GM19455 (cell line): Measurements from ENCODE around the gene CYB5R4.
A peak's percentile ranks its signal among the peaks of the same experiment; 100 is the strongest.
"Not testable (repeated sequence)": the region's sequence is repeated elsewhere in the genome, so short reads cannot be mapped to it uniquely, and the experiment has no call there.

ENCODE experiments used
- ATAC-seq: cut with Tn5 transposase; IDR thresholded peaks from one replicate; pipeline ENCODE4 v1.9.1; 2021; ENCODE audit not compliant: unreplicated experiment

The CYB5R4 gene

DNA sequence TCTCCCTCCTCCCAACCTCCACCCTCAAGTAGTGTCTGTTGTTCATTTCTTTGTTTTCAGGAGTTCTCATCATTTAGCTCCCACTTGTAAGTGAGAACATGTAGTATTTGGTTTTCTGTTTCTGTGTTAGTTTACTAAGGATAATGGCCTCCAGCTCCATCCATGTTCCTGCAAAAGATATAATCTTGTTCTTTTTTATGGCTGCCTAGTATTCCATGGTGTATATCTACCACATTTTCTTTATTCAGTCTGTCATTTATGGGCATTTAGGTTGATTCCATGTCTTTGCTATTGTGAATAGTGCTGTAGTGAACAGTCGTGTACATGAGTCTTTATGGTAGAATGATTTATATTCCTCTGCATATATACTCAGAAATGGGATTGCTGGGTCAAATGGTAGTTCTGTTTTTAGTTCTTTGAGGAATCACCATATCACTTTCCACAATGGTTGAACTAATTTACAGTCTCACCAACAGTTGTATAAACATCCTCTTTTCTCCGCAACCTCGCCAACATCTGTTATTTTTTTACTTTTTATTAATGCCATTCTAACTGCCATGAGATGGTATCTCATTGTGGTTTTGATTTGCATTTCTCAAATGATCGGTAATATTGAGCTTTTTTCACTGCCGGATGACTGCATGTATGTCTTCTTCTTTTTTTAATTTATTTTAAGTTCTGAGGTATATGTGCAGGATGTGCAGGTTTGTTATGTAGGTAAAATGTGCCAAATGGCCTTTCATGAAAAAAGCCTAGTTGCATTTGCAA lies 48.3 kb downstream of the CYB5R4 start:
- not testable (repeated sequence) for ATAC-seq

GRCh38 chr6:83908813-83909212 lies 49.3 kb downstream of the CYB5R4 start:
- no peak for ATAC-seq

DNA sequence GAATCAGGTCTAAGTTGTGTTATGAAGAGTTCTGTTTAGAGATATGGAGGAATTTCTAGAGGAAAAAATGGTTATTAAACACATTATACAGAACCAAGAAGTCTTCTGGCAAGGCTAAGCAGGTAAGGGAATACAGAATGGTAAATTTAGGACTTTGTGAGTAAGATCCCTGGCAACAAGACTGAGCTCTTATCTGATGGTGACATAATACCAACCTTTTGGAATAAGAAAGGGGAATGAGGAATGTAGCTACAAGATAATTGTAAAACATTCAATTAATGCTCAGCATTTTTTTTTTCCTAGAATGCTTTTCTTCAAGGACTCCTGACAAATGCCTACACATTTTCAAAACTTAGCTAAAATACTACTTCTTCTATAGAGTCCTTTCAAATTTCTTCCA lies 51.8 kb downstream of the CYB5R4 start:
- no peak for ATAC-seq

GRCh38 chr6:83914953-83915352 lies 55.5 kb downstream of the CYB5R4 start:
- ATAC-seq = no peak

DNA sequence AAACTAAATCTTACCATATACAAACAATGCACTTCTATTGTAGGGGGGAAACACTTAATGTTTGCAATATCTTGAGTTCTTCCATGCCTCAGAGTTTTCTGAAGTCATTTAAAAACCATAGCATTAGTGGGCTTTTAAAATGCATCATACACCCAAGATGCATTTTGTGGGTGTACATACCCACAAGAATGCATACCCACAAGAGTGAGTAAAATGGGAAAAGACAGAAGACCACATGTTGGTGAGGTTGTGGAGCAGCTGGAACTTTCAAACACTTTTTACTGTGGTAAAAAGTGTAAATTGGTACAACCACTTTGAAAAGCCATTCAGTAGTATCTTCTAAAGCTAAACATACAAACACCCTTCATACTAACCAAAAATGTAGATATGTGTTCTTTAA lies 57.5 kb downstream of the CYB5R4 start:
- ATAC-seq = no peak

GRCh38 chr6:83920017-83920416 lies 60.5 kb downstream of the CYB5R4 start:
- ATAC-seq = no peak

GRCh38 chr6:83921315-83921714 lies 61.8 kb downstream of the CYB5R4 start:
- no peak for ATAC-seq

GRCh38 chr6:83927470-83927869 lies 68.0 kb downstream of the CYB5R4 start:
- no peak for ATAC-seq

DNA sequence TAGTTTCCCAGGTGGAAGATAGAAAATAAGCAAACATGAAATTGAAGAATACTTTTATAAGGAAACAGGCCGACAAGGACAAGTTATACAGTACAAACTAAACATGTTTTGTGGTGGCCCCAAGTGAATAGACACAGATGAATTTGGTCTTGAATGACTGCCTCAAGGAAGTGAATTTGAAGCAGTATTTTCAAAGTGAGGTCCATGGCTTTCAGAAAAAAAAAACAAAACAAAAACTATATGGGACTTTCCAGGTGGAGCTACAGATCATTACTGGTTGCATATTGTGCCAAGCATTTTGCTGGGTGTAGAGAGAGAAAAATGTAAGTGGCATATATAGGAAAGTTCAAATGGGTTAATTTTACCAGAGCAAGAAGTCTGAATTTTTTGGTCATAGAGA lies 68.8 kb downstream of the CYB5R4 start:
- ATAC-seq = no peak

- ATAC-seq = not testable (repeated sequence)
Measured at GRCh38 chr6:83946201-83946833, 86.8 kb downstream of the CYB5R4 start.

DNA sequence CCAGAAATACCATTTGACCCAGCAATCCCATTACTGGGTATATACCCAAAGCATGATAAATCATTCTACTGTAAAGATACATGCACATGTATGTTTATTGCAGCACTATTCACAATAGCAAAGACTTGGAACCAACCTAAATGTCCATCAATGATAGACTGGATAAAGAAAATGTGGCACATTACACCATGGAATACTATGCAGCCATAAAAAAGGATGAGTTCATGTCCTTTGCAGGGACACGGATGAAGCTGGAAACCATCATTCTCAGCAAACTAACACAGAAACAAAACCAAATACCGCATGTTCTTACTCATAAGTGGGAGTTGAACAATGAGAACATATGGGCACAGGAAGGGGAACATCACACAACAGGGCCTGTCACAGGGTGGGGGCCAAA lies 88.5 kb downstream of the CYB5R4 start:
- not testable (repeated sequence) for ATAC-seq

DNA sequence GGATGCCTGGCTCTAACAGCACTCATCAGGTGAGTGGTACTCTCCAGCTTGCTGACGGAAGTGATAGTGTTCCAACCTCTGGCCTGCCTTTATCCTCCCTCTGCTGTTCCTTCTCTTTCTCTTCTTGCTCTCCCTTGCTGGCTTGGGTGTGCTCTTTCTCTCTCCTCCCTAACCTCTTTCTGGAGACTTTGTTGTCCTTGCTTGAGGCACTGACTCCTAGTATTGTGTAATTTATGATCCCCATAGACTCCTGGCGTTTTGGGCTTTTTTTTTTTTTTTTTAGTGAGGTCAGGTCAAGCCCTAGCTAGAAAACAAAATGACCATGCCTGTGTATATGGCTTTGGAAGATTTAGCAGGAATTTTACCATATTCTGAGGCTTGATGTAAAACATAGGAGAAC lies 89.4 kb downstream of the CYB5R4 start:
- no peak for ATAC-seq

DNA sequence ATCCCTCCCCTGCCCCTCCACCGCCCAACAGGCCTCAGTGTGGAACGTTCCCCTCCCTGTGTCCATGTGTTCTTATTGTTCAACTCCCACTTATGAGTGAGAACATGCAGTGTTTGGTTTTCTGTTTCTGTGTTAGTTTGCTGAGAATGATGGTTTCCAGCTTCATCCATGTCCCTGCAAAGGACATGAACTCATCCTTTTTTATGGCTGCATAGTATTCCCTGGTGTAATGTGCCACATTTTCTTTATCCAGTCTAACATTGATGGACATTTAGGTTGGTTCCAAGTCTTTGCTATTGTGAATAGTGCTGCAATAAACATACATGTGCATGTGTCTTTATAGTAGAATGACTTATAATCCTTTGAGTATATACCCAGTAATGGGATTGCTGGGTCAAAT lies 91.9 kb downstream of the CYB5R4 start:
- ATAC-seq = not testable (repeated sequence)

DNA sequence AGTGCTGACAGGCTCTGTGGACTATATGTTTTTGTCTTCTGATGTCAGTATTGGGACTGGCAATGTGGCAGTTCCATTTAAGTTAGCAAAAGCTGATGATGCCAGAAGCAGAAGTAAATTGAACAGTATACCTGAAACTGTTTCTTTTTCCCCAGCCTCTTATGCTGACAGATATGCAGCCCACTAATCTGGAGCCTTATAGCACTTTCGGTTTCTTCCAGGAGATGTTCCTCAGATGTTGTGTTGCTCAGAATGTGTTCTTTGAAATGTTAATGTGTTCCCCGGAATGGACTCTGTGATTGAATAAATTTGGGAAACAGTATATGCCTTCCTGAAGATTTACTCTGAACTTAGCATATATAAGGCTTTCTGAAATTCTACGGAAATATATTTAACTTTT lies 93.3 kb downstream of the CYB5R4 start:
- no peak for ATAC-seq

DNA sequence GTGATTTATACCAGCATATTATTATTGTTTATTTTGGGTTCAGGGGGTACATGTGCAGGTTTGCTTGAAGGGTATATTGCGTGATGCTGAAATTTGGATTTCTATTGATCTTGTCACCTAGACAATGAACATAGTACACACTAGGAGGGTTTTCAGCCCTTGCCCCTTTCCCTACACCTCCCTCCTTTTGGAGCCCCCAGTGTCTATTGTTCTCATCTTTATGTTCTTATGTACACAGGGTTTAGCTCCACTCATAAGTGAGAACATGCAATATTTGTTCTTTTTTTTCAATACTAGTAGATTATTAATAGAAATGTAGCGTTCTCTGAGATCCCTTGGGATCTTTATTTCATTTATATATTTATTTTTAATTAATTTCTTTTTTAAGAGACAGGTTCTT lies 94.9 kb downstream of the CYB5R4 start:
- no peak for ATAC-seq

DNA sequence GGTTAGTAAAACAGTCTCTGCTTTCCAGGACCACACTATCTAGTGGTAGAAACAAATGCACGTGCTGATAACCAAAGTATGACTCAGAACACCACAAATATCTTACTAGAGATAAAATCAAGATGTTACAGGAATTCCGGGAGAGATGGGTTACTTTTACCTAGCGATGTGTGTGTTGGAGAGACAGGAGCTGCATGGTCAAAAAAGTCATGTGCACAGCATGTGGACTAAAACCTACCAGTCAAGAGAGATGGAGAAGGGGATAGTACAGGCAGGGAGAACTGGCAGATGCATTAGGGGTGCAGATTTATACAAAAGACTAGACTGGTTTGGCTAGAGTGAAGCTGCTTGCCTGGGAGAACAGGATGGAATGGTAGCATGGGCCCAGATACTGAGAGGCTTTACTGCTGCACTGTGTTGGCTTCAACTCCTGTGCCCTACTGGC lies 98.8 kb downstream of the CYB5R4 start:
- no peak for ATAC-seq

GRCh38 chr6:83960664-83961063 lies 101.2 kb downstream of the CYB5R4 start:
- ATAC-seq = no peak

- peak; percentile 78 for ATAC-seq
Measured at GRCh38 chr6:83962582-83962981, 103.1 kb downstream of the CYB5R4 start.

GRCh38 chr6:83966539-83966938 lies 107.0 kb downstream of the CYB5R4 start:
- no peak for ATAC-seq

DNA sequence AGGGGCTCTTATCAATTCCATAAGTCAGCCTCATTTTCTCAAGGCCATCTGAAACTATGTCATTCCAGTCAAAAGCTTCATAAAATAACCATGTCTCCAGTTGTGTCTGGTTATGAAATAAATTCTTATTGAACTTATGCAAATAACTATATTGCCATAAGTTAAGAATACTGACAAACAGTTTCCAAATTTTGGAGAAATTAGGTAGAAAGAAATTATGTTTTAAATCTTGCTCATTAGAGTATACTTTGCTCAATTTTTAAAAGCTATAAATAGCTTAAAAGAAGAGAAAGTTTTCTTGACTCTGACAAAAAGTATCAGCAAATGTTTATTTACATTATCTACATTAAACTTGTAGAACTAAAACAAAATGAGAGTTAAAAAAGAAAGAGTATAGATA lies 111.1 kb downstream of the CYB5R4 start:
- ATAC-seq = no peak

DNA sequence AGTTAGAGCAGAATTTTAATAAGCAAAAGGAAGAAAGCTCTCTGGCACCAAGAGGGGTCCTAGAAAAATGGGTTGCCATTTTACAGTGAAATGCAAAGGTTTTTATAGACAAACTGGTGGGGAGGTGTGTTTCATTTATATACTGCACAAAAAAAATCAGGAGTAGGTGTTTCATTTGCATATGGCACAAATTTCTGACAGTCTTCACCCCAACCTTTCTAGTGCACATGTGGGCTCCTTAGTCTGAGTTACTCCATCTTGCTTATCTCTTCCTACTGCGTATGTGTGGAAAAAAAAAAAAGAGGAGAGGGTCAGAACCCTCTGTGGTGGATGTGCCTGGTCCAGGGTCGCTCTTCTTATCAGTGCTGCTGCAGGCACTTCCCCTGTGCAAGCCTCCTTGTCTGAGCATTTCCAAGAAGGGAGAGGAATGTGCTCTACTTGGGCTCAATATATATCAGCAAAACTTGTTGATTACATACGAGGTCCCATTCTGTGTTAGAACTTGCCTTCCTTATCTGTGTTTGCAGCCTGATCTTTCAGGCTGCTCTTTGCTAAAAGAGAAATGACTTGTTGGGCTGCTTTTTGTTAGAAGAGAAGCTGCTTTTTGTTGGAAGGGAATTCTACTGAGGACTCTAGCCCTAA lies 115.0 kb downstream of the CYB5R4 start:
- no peak for ATAC-seq
